IMR-90 (cell line): ENCODE measurements around the gene KIF21A.

Source experiments
- BHLHE40 ChIP-seq: fragments of 150-350 bp; IDR thresholded peaks from 2 replicates; pipeline ENCODE4 v1.6.1; 2016; ENCODE audit warnings: mild to moderate bottlenecking, low read depth, low read length
- CEBPB ChIP-seq: IDR thresholded peaks from 2 replicates; pipeline ENCODE4 v1.6.1; 2012; ENCODE audit warnings: low read depth, low read length, improper control_type of control experiment
- CHD1 ChIP-seq: IDR thresholded peaks from 2 replicates; pipeline ENCODE4 v1.6.1; 2012; ENCODE audit warnings: low read depth, low read length, improper control_type of control experiment
- CTCF ChIP-seq: conservative IDR thresholded peaks from 2 replicates; pipeline ENCODE4 v1.5.1; 2012; ENCODE audit warnings: mild to moderate bottlenecking, low read depth, low read length, improper control_type of control experiment
- ELK1 ChIP-seq: fragments of 150-350 bp; IDR thresholded peaks from 2 replicates; pipeline ENCODE4 v1.6.1; 2016; ENCODE audit warnings: low read depth, mild to moderate bottlenecking, low read length, moderate library complexity, borderline replicate concordance
- FOS ChIP-seq: fragments of 150-350 bp; IDR thresholded peaks from 2 replicates; pipeline ENCODE4 v1.6.1; 2016; ENCODE audit warnings: low read depth, low read length
- MAFK ChIP-seq: IDR thresholded peaks from 2 replicates; pipeline ENCODE4 v1.6.1; 2012; ENCODE audit warnings: low read depth, low read length, improper control_type of control experiment
- MAZ ChIP-seq: IDR thresholded peaks from 2 replicates; pipeline ENCODE4 v1.6.1; 2012; ENCODE audit warnings: low read depth, mild to moderate bottlenecking, low read length, improper control_type of control experiment, moderate library complexity, borderline replicate concordance
- MXI1 ChIP-seq: IDR thresholded peaks from 2 replicates; pipeline ENCODE4 v1.6.1; 2012; ENCODE audit warnings: low read depth, mild to moderate bottlenecking, low read length, moderate library complexity, borderline replicate concordance
- POLR2A ChIP-seq: IDR thresholded peaks from 2 replicates; pipeline ENCODE4 v1.6.1; 2012; ENCODE audit warnings: mild to moderate bottlenecking, low read depth, low read length
- RAD21 ChIP-seq: IDR thresholded peaks from 2 replicates; pipeline ENCODE4 v1.6.1; 2012; ENCODE audit warnings: low read length, improper control_type of control experiment
- RCOR1 ChIP-seq: IDR thresholded peaks from 2 replicates; pipeline ENCODE4 v1.6.1; 2012; ENCODE audit warnings: mild to moderate bottlenecking, low read length, improper control_type of control experiment; ENCODE audit not compliant: insufficient replicate concordance
- SMC3 ChIP-seq: fragments of 150-350 bp; IDR thresholded peaks from 2 replicates; pipeline ENCODE4 v1.6.1; 2016; ENCODE audit warnings: low read depth, mild to moderate bottlenecking, antibody characterized with exemption, low read length, moderate library complexity
- USF2 ChIP-seq: fragments of 150-350 bp; IDR thresholded peaks from 2 replicates; pipeline ENCODE4 v1.6.1; 2017; ENCODE audit warnings: mild to moderate bottlenecking, antibody characterized with exemption, low read length, low read depth

GRCh38 chr12:39403376-39403775 lies 39.5 kb downstream of the KIF21A start:
- TF ChIP-seq POLR2A (no peak), CTCF (no peak), MAFK (no peak), ELK1 (no peak), RCOR1 (no peak), SMC3 (no peak), MAZ (no peak), BHLHE40 (no peak), FOS (no peak), CHD1 (no peak), RAD21 (no peak), MXI1 (no peak), CEBPB (no peak), USF2 (no peak)
